Daoy (cell line): Measurements from ENCODE around the gene RGS17. TPM values are rescaled to one million over a fixed set of nuclear protein-coding genes. Genes with fewer than 3 reads are reported as not detected.
A peak's percentile ranks its signal among the peaks of the same experiment; 100 is the strongest.

Source experiments
- DNase-seq: peaks from one replicate; pipeline ENCODE4 v3.0.0-alpha.2; 2015; ENCODE audit warnings: low read depth
- total RNA-seq: library from RNA; depleted of rRNA; stranded (reverse); fragments of >200 nt; shearing (Covaris generic); gene quantifications from 2 replicates; pipeline ENCODE4 v1.2.3, GENCODE V29; 2014

RGS17 gene
- total RNA-seq, 1 experiment from 2014 or later = 8.7 TPM

- DNase-seq = no peak
These were observed 46.7 kb downstream of the RGS17 start for GRCh38 chr6:153084393-153084792.

DNA sequence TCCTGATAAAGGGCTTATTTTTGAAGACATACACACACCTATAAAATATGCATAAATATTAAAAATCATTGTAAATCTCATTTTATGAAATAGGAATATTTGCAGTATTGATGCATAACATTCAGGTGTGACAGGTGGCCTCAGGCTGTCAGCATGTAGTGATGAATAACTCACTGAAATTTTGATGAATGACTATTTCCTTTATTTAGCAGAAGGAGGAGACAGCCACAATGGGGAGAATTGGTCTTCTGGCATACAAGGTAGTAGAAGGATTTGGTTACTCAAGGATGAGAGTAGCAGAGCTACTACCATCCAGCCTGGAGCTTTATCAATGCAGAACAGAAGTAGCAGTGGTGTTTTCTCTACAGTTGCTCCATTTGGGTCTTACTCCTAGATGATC, 47.2 kb downstream of the RGS17 start:
- DNase-seq = no peak

DNA sequence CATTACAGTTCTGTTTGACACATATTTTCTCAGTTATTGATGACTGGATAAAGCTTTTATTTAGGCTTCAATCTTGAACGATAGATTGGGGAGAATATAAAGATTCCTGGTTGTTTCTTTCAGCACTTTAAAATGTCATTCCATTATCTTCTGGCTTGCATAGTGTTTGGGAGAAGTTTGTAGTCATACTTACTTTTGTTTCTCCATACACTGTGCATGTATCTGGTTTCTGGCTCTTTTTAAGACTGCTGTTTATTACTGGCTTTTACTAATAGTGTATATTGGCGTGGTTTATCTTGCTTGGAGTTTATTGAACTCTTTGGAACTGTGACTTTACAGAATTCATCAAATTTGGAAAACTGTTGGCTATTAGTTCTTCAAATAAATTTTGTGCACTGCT, 49.2 kb downstream of the RGS17 start:
- DNase-seq = no peak

DNA sequence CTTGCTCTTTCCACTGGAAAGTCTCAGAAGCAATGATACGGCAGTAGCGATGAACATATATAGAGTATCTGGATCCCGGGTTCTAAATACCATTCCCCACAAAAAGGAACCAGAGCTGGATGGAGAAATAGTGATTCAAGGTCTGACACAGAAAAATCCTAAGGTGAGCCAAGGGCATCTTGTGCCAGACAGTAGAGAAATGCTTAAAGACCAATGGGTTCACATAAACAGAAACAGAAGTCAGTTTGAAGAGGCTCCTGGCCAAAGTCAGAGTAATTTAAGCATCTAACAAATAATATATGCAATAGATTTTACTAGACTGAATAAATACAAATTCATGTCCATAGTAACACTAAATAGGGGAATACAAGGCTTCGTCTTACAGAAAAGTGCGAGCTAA, 54.7 kb downstream of the RGS17 start:
- DNase-seq = no peak

DNA sequence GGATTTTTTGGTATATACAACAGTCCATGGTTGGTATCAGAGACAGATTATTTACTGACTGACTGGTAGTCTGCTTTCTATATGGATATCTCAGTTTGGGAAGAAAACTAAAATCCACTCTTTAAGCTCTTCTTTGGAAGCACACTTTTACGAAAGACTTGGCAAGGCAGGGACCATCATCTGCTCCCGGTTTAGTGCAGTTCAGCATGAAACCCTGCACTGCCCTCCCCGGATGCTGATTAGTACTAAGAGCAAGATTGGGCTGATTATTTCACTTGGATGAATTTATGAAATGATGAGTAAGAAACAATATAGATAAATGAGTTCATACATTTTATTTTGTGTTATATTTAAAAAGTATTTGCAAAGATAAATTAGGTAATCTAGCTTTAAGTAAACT, 56.3 kb downstream of the RGS17 start:
- no peak for DNase-seq

- no peak for DNase-seq
These were observed 57.2 kb downstream of the RGS17 start for GRCh38 chr6:153073841-153074240.

DNA sequence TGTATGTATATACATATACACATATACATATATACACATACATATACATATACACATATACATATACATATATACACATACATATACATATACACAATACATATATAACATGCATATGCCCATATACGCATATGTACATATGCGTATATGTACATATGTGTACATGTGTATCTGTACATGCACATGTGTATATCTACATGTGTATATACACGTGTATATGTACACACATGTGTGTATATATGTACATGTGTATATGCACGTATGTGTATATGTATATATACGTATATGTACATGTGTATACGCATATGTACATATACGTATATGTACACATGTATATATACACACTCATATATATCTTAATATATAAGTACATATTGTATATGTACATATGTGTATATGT, 60.3 kb downstream of the RGS17 start:
- DNase-seq = no peak

GRCh38 chr6:153069897-153070296, 61.2 kb downstream of the RGS17 start:
- DNase-seq = no peak

DNA sequence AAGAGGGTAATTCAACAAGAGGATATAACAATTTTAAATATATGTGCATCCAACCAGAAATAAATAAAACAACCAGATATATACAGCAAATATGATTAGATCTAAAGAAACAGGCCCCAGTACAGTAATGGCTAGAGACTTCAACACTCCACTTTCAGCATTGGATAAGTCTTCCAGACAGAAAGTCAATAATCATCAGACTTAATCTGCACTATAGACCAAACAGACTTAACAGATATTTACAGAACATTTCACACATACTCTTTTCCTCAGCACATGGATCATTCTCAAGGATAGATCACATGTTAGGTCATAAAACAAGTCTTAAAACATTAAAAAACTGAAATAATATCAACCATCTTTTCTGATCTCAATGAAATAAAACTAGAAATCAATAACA, 65.9 kb downstream of the RGS17 start:
- no peak for DNase-seq

DNA sequence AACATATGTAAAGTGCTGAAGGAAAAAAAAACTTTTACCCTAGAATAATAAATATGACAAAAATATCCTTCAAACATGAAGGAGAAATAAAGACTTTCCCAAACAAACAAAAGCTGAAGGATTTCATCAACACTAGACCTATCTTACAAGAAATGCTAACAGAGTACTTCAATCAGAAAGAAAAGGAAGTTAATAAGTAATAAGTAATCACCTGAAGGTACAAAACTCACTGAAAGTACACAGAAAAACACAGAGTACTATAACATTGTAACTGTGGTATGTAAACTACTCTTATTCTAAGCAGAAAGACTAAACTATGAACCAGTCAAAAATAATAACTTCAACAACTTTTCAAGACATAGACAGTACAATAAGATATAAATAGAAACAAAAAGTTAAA, 67.1 kb downstream of the RGS17 start:
- DNase-seq = no peak

GRCh38 chr6:153062516-153062915, 68.6 kb downstream of the RGS17 start:
- DNase-seq = no peak

DNA sequence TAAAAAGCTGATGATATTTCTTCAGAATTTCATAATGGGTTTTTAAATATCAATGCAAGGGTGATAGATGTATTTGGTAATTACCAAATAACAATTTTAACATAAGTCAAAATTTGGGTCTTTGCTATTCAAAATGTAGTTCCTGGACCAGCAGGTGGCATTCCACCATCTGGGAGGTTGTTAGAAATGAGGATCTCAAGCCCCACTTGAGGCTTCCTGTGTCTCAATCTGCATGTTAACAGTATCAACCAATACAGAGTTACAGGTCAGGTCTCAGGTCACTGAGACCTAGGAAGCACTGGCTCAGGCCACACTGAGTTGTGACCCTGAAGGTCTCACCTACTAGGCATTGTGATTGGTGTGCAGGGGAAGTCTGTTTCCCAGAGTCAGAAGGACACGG, 71.3 kb downstream of the RGS17 start:
- no peak for DNase-seq

GRCh38 chr6:153059311-153059710, 71.8 kb downstream of the RGS17 start:
- DNase-seq = no peak

GRCh38 chr6:153058909-153059308, 72.2 kb downstream of the RGS17 start:
- no peak for DNase-seq

DNA sequence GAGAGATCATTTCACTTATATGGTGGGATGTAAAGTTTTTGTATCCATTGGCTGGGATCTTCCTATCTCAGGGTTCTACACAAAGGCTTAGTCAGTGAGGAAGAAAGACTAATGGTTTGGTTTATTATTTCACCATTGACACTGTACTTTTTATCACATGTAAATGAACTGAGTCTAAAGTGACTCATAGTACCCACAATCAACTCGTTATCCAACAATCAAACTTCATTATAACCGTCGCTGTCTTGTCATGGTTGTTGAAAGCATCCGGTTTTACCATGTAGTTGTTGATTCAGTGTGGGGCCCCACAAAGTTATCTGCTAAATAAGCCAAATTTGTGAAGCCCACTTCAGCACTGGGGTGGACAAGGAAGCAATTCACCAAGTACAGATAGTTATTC, 72.8 kb downstream of the RGS17 start:
- DNase-seq = peak; percentile 77

DNA sequence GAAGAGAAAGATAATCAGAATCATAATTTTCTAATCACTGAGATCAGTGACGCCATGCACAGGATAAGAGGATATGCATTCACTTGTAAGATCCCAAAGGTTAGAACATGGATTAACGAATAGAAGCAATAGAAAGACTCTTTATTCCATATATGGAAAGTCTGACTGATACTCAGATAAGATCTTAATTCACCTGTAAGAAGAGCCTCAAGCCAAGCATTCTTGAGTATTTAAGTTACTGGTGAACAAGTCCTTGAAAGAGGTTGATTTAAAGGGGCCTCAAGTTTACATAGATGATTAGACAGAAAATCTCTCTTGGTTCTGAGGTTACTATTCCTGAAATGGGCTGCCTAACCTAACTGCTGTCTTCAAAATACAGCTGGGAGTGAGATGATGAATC, 74.8 kb downstream of the RGS17 start:
- no peak for DNase-seq

DNA sequence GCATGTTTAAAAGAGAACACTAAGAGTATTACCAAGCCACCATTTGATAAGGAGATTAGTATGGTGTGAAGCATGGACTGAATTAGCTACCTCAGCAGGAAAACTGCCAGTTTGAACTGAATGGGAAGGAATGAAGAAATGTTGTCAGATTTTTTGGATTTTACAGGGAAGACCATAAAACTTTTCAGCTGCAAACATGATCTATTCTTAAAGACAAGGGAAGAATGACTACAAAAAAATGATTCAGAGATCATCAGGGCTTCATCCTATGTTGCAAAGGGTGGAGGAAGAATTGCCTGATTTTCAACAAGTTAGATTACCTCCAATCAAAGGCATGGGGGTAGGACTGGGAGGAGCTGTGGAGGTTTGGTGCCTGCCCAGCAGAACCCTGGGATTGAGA, 79.3 kb downstream of the RGS17 start:
- DNase-seq = no peak

DNA sequence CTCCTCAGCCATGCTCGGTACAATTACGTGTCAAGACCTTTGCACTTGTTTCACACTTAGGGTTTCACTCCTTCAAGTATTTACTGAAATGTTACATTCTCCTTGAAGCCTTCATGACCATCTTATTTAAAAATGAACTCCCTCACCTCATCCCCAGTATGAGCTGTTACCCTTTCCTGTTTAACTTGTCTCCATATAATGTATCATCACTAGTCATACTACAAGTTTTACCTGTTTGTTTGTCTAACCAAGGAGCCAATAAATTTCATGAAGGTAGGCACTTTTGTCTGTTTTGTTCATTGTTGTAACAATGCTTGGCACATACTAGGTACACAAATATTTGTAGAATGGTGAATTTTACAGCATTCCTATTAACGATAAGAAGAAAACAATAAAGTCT, 82.5 kb downstream of the RGS17 start:
- no peak for DNase-seq

DNA sequence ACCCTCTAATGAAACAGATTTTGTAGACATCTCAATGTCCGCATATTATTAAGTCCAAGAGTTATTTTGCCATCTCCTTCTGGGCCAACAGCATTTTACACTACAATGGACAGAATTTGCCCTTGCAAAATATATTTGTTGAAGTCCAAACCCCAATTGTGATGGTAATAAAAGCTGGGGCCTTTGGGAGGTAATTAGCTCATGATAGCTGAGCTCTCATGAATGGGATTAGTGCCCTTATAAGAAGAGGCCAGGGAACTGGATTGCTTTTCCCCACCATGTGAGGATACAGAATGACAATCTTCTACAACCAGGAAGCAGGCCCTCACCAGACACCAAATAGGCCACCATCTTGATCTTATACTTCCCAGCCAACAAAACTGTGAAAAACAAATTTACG, 83.7 kb downstream of the RGS17 start:
- no peak for DNase-seq

DNA sequence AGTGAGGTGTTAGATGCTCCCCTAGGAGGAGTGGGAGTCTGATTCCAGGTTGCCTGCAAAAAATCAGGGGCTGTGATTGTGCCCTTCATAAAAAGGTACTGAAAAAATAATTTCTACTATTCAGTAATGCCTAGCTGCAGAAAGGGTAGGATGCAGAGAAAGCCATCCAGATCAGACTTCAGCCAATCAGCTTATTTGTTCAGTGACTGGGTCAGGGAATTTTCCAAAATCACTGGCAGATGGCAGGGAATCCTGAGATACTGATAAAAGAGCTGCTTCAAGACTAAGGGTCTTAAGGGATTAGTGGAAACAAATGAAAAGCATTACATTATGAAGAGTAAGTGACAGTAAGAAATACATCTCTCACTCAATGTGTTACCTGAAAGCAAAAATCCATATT, 85.8 kb downstream of the RGS17 start:
- no peak for DNase-seq

- peak; percentile 34 for DNase-seq
These were observed 86.8 kb downstream of the RGS17 start for GRCh38 chr6:153044295-153044694.

GRCh38 chr6:153043719-153044118, 87.4 kb downstream of the RGS17 start:
- DNase-seq = no peak

- DNase-seq = peak; percentile 69
These were observed 92.6 kb downstream of the RGS17 start for GRCh38 chr6:153038378-153039057.

GRCh38 chr6:153034139-153034538, 96.9 kb downstream of the RGS17 start:
- DNase-seq = no peak
